HG03439 (cell line): Measurements from ENCODE around the gene CYP26B1.

Experiments
- ATAC-seq: cut with Tn5 transposase; IDR thresholded peaks from one replicate; pipeline ENCODE4 v1.9.1; 2021; ENCODE audit warnings: mild to moderate bottlenecking, moderate library complexity; ENCODE audit not compliant: unreplicated experiment

The CYP26B1 gene

GRCh38 chr2:72142570-72143440 lies 4.9 kb downstream of the CYP26B1 start:
- ATAC-seq, result no peak

GRCh38 chr2:72141881-72142451 lies 5.7 kb downstream of the CYP26B1 start:
- no peak for ATAC-seq

GRCh38 chr2:72141032-72141645 lies 6.5 kb downstream of the CYP26B1 start:
- no peak for ATAC-seq

- no peak for ATAC-seq
Observed at GRCh38 chr2:72140621-72140960, 7.1 kb downstream of the CYP26B1 start.

GRCh38 chr2:72139874-72140620 lies 7.6 kb downstream of the CYP26B1 start:
- ATAC-seq, result no peak

- no peak for ATAC-seq
Observed at GRCh38 chr2:72139471-72139873, 8.2 kb downstream of the CYP26B1 start.

- ATAC-seq, result no peak
Observed at GRCh38 chr2:72138921-72139381, 8.7 kb downstream of the CYP26B1 start.

- ATAC-seq, result no peak
Observed at GRCh38 chr2:72138011-72138881, 9.4 kb downstream of the CYP26B1 start.

GRCh38 chr2:72137498-72138010 lies 10.1 kb downstream of the CYP26B1 start:
- peak; percentile 84 for ATAC-seq

GRCh38 chr2:72136933-72137497 lies 10.6 kb downstream of the CYP26B1 start:
- peak; percentile 14 for ATAC-seq

- ATAC-seq, result no peak
Observed at GRCh38 chr2:72136331-72136730, 11.3 kb downstream of the CYP26B1 start.

GRCh38 chr2:72135921-72136320 lies 11.7 kb downstream of the CYP26B1 start:
- ATAC-seq, result no peak

- no peak for ATAC-seq
Observed at GRCh38 chr2:72134997-72135800, 12.5 kb downstream of the CYP26B1 start.

- no peak for ATAC-seq
Observed at GRCh38 chr2:72134408-72134996, 13.2 kb downstream of the CYP26B1 start.

GRCh38 chr2:72133721-72134407 lies 13.8 kb downstream of the CYP26B1 start:
- no peak for ATAC-seq

GRCh38 chr2:72132981-72133720 lies 14.5 kb downstream of the CYP26B1 start:
- no peak for ATAC-seq
